Epithelial cell of esophagus (primary cell): ENCODE results near the gene AURKA.

ENCODE experiments used
- DNase-seq: peaks from one replicate; pipeline ENCODE4 v3.0.0; 2010; ENCODE audit warnings: low read depth
- H3K4me3 ChIP-seq: 2 replicates; pipeline ENCODE4 v1.5.1; 2011; ENCODE audit warnings: mild to moderate bottlenecking, low read length, control low read depth
- TF ChIP-seq, protein P1 (sequence below): IDR thresholded peaks from 2 replicates; pipeline ENCODE4 v1.5.1; 2011; ENCODE audit warnings: low read depth, mild to moderate bottlenecking, low read length, control low read depth, inconsistent platforms; ENCODE audit not compliant: insufficient read depth; ENCODE audit errors: missing control alignments

Gene AURKA

DNA sequence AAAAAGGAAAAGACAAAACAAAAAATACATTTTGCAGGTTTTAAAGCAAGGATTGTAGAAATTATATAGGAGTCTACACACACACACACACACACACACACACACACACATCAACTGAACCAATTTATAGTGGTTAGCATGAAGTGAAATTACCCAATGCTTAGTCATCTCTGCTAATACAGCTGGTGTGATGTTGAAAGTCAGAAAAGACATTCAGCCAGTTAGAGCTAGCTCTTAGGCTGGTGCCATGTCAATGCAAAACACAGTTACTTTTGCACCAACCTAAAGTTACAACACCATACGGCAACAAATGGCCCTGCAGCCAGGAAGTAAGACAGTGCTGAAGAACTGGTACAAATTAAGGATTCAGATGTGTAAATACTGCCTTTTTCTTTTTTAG, 18.1 kb downstream of the AURKA start:
- TF ChIP-seq, protein P1, sequence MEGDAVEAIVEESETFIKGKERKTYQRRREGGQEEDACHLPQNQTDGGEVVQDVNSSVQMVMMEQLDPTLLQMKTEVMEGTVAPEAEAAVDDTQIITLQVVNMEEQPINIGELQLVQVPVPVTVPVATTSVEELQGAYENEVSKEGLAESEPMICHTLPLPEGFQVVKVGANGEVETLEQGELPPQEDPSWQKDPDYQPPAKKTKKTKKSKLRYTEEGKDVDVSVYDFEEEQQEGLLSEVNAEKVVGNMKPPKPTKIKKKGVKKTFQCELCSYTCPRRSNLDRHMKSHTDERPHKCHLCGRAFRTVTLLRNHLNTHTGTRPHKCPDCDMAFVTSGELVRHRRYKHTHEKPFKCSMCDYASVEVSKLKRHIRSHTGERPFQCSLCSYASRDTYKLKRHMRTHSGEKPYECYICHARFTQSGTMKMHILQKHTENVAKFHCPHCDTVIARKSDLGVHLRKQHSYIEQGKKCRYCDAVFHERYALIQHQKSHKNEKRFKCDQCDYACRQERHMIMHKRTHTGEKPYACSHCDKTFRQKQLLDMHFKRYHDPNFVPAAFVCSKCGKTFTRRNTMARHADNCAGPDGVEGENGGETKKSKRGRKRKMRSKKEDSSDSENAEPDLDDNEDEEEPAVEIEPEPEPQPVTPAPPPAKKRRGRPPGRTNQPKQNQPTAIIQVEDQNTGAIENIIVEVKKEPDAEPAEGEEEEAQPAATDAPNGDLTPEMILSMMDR = no peak
- H3K4me3 ChIP-seq = no peak overlapping the region
- DNase-seq = peak; percentile 95

DNA sequence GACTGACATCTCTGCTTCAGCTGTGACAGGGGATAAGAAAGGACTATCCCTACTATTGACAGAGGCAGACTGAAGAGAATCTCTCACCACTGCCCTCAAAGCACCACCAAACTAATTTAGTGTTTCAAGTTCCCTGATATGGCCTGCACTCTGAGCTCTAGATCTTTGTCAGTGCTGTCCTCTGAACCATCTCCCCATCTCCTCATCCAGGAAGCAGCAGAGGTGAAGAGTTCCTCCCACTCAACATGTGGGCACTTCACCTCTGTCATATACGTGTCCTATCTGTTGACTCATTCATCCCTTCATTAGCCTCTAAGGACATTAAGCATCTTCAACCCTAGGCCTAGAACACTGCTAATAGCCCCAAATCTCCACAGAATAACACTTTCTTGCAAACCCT, 19.2 kb downstream of the AURKA start:
- H3K4me3 ChIP-seq = no peak overlapping the region
- DNase-seq = no peak
- TF ChIP-seq, protein P1 = no peak

DNA sequence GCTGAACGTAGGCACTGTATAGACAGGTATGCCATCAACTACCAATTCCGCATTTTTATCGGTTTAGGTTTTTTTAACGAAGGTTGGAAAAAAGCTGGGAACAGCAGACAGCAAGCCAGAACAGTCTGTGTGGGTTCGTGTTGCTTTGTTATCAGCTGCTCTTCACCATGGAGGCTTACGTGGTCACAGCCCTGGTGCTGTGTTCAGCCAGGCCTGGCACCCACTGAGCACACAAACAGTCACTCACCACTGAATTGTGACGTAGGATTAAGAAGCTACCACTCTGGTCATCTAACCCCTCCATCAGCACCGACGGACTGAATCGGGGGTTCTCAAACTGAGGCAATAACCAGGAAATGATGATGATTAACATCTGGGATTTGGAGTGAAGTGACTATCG, 20.0 kb downstream of the AURKA start:
- no peak overlapping the region for H3K4me3 ChIP-seq
- DNase-seq = no peak
- TF ChIP-seq, protein P1 = no peak

DNA sequence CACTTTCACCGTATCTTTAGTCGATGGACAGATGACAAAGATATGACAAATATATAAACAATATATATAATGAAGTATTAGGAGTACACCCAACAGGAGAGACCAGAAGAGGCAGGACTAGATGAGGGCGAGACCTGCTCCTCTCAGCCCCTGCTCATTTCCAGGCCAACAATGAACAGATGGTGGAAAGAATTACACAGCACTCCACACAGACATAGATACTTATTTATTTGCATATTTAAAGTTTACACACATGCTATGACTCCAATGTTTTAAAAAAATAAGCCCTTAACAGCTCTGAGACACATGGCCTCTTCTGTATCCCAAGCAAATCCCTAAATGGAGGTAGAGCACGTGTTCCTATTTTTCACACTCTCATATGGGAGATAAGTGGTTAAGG, 22.8 kb downstream of the AURKA start:
- H3K4me3 ChIP-seq = no peak overlapping the region
- TF ChIP-seq, protein P1 = no peak
- DNase-seq = no peak

DNA sequence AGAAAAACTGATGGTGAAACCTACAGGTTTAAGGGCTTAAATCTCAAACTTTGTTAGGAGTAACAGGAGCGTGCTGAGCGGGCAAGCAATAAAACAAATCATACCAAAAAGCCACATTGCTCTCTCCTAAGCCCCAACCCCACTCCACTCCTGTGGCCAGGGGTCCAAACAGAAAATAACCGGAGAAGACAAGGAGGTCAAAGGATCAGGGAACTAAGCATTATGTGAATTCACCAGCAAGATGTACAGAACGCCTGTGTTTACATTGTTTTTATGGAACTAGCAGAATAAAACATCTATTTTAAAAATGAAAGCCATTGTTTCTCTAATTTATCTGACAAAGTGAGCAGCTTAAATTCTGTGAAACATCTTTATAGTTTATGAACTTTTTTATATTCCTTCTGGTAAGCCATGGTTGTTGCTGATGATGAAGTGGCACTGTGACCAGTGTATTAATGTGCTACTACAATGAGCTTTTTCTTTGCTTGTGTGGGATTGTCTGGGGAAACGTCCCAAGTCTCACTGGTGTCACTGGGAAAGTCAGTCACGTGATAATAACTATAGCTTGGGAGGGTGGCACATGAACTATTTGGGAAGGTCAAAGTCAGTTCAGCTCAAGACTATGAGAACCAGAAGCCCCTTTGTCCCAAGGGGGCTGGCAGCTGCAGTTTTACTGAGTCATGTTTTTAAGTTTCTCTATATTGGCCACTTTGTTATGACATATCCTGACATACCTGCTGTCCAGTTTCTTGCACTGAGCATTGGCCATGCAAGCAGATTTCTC, 23.5 kb downstream of the AURKA start:
- no peak for DNase-seq
- no peak overlapping the region for H3K4me3 ChIP-seq
- TF ChIP-seq, protein P1 = no peak

DNA sequence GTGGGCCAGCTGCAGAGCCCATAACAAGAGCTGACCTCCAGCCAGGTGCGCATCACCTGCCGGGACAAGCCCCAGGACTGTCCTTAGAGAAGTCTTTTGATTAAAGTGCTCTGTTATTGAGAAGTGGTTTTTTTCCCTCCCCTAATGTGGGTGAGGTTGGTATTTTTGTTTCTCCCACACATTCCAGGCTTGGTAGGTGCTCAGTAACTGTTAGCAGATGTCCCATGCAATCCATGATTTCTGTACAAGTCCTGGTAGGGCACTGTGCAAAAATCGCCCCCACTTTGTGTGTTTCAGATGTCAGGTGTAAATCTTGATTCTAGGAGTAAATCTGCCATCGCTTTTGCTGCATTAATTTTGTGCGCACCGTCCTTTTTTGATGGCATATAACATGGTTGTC, 28.5 kb downstream of the AURKA start:
- H3K4me3 ChIP-seq = no peak overlapping the region
- no peak for DNase-seq
- TF ChIP-seq, protein P1 = no peak
